ENCODE data around the gene UNC80. TPM values are rescaled to one million over a fixed set of nuclear protein-coding genes. Genes with fewer than 3 reads are reported as not detected.

UNC80 gene
- total RNA-seq, 1 experiment from 2014 or later: 1.8 TPM

GRCh38 chr2:209933499-209934483 lies 162.2 kb downstream of the UNC80 start:
- H3K4me3 ChIP-seq (ENCODE audit: low read depth, low read length, poor library complexity, severe bottlenecking): peak overlapping the region; percentile 11
- POLR2A ChIA-PET (ENCODE audit: low non-redundant PET): no interaction called here

GRCh38 chr2:209936106-209936666 lies 164.6 kb downstream of the UNC80 start:
- POLR2A ChIA-PET (ENCODE audit: low non-redundant PET): no interaction called here
- no TSS peak for BruUV-seq (replicated peaks)
- intact Hi-C loops (cut with micrococcal nuclease; ENCODE audit: unreplicated experiment): loop anchor here (2.0 kb wide), 2 partner anchors 25 to 259 kb away; no protein-coding TSS in a partner anchor
- H3K27ac ChIP-seq (ENCODE audit: low read depth, low read length, poor library complexity, severe bottlenecking): no peak overlapping the region
- no peak overlapping the region for H3K4me3 ChIP-seq (ENCODE audit: low read depth, low read length, poor library complexity, severe bottlenecking)
- peak; percentile 40 for DNase-seq (ENCODE audit: low spot score)
- H3K4me1 ChIP-seq (ENCODE audit: insufficient read depth, low read length, poor library complexity, severe bottlenecking): peaks cover 15% of the 10 kb centered on the region
- no peaks in the 10 kb centered on the region for H3K27me3 ChIP-seq (replicated peaks; ENCODE audit: insufficient read depth, low read depth, low read length, poor library complexity)
- H3K9me3 ChIP-seq (ENCODE audit: low read depth, low read length, poor library complexity, severe bottlenecking): no peaks in the 10 kb centered on the region
- CTCF ChIA-PET: no interaction called here
- no peaks in the 10 kb centered on the region for H3K36me3 ChIP-seq (ENCODE audit: insufficient read depth, low read length, poor library complexity, severe bottlenecking)
- no peak for TF ChIP-seq EZH2 (IDR thresholded peaks at IDR 0.05; ENCODE audit: borderline replicate concordance, low read depth, low read length, poor library complexity, severe bottlenecking)
- TF ChIP-seq, protein P1, sequence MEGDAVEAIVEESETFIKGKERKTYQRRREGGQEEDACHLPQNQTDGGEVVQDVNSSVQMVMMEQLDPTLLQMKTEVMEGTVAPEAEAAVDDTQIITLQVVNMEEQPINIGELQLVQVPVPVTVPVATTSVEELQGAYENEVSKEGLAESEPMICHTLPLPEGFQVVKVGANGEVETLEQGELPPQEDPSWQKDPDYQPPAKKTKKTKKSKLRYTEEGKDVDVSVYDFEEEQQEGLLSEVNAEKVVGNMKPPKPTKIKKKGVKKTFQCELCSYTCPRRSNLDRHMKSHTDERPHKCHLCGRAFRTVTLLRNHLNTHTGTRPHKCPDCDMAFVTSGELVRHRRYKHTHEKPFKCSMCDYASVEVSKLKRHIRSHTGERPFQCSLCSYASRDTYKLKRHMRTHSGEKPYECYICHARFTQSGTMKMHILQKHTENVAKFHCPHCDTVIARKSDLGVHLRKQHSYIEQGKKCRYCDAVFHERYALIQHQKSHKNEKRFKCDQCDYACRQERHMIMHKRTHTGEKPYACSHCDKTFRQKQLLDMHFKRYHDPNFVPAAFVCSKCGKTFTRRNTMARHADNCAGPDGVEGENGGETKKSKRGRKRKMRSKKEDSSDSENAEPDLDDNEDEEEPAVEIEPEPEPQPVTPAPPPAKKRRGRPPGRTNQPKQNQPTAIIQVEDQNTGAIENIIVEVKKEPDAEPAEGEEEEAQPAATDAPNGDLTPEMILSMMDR (conservative IDR thresholded peaks at IDR 0.05; ENCODE audit: low read depth, low read length): peak; percentile 57

More at GRCh38 chr2:209933499-209934483, 162.2 kb downstream of the UNC80 start:
- TF ChIP-seq EZH2 (IDR thresholded peaks at IDR 0.05; ENCODE audit: borderline replicate concordance, low read depth, low read length, poor library complexity, severe bottlenecking): no peak
- TF ChIP-seq, protein P1 (conservative IDR thresholded peaks at IDR 0.05; ENCODE audit: low read depth, low read length): no peak
- Histone ChIP-seq H3K4me1 (ENCODE audit: insufficient read depth, low read length, poor library complexity, severe bottlenecking) (peaks cover 15% of the 10 kb centered on the region), H3K27me3 (replicated peaks; ENCODE audit: insufficient read depth, low read depth, low read length, poor library complexity) (no peaks in the 10 kb centered on the region), H3K27ac (ENCODE audit: low read depth, low read length, poor library complexity, severe bottlenecking) (peak overlapping the region; percentile 39), H3K9me3 (ENCODE audit: low read depth, low read length, poor library complexity, severe bottlenecking) (no peaks in the 10 kb centered on the region), H3K36me3 (ENCODE audit: insufficient read depth, low read length, poor library complexity, severe bottlenecking) (no peaks in the 10 kb centered on the region)
- no TSS peak for BruUV-seq (replicated peaks)
- intact Hi-C loops (cut with micrococcal nuclease; ENCODE audit: unreplicated experiment): no loop called here
- CTCF ChIA-PET: interaction anchor here (0.9 to 1.1 kb wide), 2 partner anchors 27 to 265 kb away, joined by 3 to 7 read pairs; no protein-coding TSS in a partner anchor
- DNase-seq (ENCODE audit: low spot score): peak; percentile 78

GRCh38 chr2:209937893-209938292 lies 166.3 kb downstream of the UNC80 start:
- no TSS peak for BruUV-seq (replicated peaks)
- Histone ChIP-seq H3K4me3 (ENCODE audit: low read depth, low read length, poor library complexity, severe bottlenecking) (no peak overlapping the region), H3K36me3 (ENCODE audit: insufficient read depth, low read length, poor library complexity, severe bottlenecking) (no peaks in the 10 kb centered on the region), H3K27me3 (replicated peaks; ENCODE audit: insufficient read depth, low read depth, low read length, poor library complexity) (no peaks in the 10 kb centered on the region), H3K4me1 (ENCODE audit: insufficient read depth, low read length, poor library complexity, severe bottlenecking) (peaks cover 24% of the 10 kb centered on the region), H3K9me3 (ENCODE audit: low read depth, low read length, poor library complexity, severe bottlenecking) (no peaks in the 10 kb centered on the region), H3K27ac (ENCODE audit: low read depth, low read length, poor library complexity, severe bottlenecking) (no peak overlapping the region)
- POLR2A ChIA-PET (ENCODE audit: low non-redundant PET): no interaction called here
- intact Hi-C loops (cut with micrococcal nuclease; ENCODE audit: unreplicated experiment): loop anchor here (2.0 kb wide), 2 partner anchors 23 to 257 kb away; no protein-coding TSS in a partner anchor
- no peak for DNase-seq (ENCODE audit: low spot score)
- TF ChIP-seq, protein P1 (conservative IDR thresholded peaks at IDR 0.05; ENCODE audit: low read depth, low read length): no peak
- no peak for TF ChIP-seq EZH2 (IDR thresholded peaks at IDR 0.05; ENCODE audit: borderline replicate concordance, low read depth, low read length, poor library complexity, severe bottlenecking)
- CTCF ChIA-PET: no interaction called here
